ENCODE results near the gene PHACTR3. TPM values are rescaled to one million over a fixed set of nuclear protein-coding genes. Genes with fewer than 3 reads are reported as not detected.

PHACTR3 gene
- total and polyA plus RNA-seq, 2 experiments from 2014 or later = 0.45 to 0.61 TPM

DNA sequence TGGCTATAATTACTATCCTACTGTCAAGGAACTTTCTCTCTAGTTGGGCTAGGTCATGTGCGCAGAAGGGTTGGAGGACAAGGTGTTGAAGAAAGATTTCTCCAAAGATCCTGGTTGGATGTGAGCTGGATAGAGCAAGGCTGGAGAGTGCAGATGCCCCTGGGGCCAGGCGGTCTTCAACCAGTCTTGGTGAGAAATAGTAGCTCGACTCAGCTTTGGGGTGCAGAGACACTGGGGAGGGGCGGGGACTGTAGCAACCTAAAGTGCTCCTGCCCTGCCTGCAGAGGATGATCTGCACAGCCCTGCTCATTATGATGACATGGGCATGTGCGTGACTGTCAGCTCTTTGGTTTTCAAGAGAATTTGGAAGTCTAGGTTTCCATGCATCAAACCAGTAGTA is 35.9 kb downstream of the PHACTR3 start:
- no peaks in the 10 kb centered on the region for H3K4me1 Mint-ChIP-seq

More for the DNA sequence above, 35.9 kb downstream of the PHACTR3 start:
- no peaks in the 10 kb centered on the region for H3F3A ChIP-seq (replicated peaks; ENCODE audit: low read depth)
- H3K36me3 ChIP-seq (ENCODE audit: insufficient read depth) = no peaks in the 10 kb centered on the region
- DNase-seq (ENCODE audit: low spot score) (no peak), ATAC-seq (no peak)
- H4K20me1 ChIP-seq (replicated peaks; ENCODE audit: insufficient read depth) = no peaks in the 10 kb centered on the region
- no peak overlapping the region for H3K4me3 Mint-ChIP-seq
- H3K9me2 ChIP-seq (ENCODE audit: insufficient read depth) = no peaks in the 10 kb centered on the region
- no peak overlapping the region for H3K27ac ChIP-seq (ENCODE audit: low read depth)
- H3K4me2 ChIP-seq = no peak overlapping the region
- H3K27ac Mint-ChIP-seq = no peak overlapping the region
- no peak overlapping the region for H3K4me3 ChIP-seq
- TF ChIP-seq CREB1 (CRISPR knock-in tag; IDR thresholded peaks at IDR 0.05; ENCODE audit: low read depth) (no peak), POLR2AphosphoS5 (IDR thresholded peaks at IDR 0.05; ENCODE audit: low read depth) (no peak), EZH2phosphoT487 (IDR thresholded peaks at IDR 0.05; ENCODE audit: unreplicated experiment) (no peak), ZNF331 (CRISPR knock-in tag; IDR thresholded peaks at IDR 0.05; ENCODE audit: low read depth) (no peak), STAT1 (IDR thresholded peaks at IDR 0.05; ENCODE audit: unreplicated experiment) (no peak), JUNB (IDR thresholded peaks at IDR 0.05; ENCODE audit: unreplicated experiment) (no peak), ZNF114 (CRISPR knock-in tag; IDR thresholded peaks at IDR 0.05) (no peak), EZH2 (IDR thresholded peaks at IDR 0.05; ENCODE audit: low read depth, unreplicated experiment) (no peak), NANOG (IDR thresholded peaks at IDR 0.05; ENCODE audit: borderline replicate concordance) (no peak)
- TF ChIP-seq, protein P1, sequence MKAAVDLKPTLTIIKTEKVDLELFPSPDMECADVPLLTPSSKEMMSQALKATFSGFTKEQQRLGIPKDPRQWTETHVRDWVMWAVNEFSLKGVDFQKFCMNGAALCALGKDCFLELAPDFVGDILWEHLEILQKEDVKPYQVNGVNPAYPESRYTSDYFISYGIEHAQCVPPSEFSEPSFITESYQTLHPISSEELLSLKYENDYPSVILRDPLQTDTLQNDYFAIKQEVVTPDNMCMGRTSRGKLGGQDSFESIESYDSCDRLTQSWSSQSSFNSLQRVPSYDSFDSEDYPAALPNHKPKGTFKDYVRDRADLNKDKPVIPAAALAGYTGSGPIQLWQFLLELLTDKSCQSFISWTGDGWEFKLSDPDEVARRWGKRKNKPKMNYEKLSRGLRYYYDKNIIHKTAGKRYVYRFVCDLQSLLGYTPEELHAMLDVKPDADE (IDR thresholded peaks at IDR 0.05) = no peak
- TF ChIP-seq, protein P2, sequence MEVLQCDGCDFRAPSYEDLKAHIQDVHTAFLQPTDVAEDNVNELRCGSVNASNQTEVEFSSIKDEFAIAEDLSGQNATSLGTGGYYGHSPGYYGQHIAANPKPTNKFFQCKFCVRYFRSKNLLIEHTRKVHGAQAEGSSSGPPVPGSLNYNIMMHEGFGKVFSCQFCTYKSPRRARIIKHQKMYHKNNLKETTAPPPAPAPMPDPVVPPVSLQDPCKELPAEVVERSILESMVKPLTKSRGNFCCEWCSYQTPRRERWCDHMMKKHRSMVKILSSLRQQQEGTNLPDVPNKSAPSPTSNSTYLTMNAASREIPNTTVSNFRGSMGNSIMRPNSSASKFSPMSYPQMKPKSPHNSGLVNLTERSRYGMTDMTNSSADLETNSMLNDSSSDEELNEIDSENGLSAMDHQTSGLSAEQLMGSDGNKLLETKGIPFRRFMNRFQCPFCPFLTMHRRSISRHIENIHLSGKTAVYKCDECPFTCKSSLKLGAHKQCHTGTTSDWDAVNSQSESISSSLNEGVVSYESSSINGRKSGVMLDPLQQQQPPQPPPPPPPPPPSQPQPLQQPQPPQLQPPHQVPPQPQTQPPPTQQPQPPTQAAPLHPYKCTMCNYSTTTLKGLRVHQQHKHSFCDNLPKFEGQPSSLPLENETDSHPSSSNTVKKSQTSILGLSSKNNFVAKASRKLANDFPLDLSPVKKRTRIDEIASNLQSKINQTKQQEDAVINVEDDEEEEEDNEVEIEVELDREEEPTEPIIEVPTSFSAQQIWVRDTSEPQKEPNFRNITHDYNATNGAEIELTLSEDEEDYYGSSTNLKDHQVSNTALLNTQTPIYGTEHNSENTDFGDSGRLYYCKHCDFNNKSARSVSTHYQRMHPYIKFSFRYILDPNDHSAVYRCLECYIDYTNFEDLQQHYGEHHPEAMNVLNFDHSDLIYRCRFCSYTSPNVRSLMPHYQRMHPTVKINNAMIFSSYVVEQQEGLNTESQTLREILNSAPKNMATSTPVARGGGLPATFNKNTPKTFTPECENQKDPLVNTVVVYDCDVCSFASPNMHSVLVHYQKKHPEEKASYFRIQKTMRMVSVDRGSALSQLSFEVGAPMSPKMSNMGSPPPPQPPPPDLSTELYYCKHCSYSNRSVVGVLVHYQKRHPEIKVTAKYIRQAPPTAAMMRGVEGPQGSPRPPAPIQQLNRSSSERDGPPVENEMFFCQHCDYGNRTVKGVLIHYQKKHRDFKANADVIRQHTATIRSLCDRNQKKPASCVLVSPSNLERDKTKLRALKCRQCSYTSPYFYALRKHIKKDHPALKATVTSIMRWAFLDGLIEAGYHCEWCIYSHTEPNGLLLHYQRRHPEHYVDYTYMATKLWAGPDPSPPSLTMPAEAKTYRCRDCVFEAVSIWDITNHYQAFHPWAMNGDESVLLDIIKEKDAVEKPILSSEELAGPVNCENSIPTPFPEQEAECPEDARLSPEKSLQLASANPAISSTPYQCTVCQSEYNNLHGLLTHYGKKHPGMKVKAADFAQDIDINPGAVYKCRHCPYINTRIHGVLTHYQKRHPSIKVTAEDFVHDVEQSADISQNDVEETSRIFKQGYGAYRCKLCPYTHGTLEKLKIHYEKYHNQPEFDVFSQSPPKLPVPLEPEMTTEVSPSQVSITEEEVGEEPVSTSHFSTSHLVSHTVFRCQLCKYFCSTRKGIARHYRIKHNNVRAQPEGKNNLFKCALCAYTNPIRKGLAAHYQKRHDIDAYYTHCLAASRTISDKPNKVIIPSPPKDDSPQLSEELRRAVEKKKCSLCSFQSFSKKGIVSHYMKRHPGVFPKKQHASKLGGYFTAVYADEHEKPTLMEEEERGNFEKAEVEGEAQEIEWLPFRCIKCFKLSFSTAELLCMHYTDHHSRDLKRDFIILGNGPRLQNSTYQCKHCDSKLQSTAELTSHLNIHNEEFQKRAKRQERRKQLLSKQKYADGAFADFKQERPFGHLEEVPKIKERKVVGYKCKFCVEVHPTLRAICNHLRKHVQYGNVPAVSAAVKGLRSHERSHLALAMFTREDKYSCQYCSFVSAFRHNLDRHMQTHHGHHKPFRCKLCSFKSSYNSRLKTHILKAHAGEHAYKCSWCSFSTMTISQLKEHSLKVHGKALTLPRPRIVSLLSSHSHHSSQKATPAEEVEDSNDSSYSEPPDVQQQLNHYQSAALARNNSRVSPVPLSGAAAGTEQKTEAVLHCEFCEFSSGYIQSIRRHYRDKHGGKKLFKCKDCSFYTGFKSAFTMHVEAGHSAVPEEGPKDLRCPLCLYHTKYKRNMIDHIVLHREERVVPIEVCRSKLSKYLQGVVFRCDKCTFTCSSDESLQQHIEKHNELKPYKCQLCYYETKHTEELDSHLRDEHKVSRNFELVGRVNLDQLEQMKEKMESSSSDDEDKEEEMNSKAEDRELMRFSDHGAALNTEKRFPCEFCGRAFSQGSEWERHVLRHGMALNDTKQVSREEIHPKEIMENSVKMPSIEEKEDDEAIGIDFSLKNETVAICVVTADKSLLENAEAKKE (CRISPR knock-in tag; IDR thresholded peaks at IDR 0.05) = no peak
- TF ChIP-seq, protein P3, sequence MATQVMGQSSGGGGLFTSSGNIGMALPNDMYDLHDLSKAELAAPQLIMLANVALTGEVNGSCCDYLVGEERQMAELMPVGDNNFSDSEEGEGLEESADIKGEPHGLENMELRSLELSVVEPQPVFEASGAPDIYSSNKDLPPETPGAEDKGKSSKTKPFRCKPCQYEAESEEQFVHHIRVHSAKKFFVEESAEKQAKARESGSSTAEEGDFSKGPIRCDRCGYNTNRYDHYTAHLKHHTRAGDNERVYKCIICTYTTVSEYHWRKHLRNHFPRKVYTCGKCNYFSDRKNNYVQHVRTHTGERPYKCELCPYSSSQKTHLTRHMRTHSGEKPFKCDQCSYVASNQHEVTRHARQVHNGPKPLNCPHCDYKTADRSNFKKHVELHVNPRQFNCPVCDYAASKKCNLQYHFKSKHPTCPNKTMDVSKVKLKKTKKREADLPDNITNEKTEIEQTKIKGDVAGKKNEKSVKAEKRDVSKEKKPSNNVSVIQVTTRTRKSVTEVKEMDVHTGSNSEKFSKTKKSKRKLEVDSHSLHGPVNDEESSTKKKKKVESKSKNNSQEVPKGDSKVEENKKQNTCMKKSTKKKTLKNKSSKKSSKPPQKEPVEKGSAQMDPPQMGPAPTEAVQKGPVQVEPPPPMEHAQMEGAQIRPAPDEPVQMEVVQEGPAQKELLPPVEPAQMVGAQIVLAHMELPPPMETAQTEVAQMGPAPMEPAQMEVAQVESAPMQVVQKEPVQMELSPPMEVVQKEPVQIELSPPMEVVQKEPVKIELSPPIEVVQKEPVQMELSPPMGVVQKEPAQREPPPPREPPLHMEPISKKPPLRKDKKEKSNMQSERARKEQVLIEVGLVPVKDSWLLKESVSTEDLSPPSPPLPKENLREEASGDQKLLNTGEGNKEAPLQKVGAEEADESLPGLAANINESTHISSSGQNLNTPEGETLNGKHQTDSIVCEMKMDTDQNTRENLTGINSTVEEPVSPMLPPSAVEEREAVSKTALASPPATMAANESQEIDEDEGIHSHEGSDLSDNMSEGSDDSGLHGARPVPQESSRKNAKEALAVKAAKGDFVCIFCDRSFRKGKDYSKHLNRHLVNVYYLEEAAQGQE (IDR thresholded peaks at IDR 0.05; ENCODE audit: unreplicated experiment) = no peak
- TF ChIP-seq, protein P4, sequence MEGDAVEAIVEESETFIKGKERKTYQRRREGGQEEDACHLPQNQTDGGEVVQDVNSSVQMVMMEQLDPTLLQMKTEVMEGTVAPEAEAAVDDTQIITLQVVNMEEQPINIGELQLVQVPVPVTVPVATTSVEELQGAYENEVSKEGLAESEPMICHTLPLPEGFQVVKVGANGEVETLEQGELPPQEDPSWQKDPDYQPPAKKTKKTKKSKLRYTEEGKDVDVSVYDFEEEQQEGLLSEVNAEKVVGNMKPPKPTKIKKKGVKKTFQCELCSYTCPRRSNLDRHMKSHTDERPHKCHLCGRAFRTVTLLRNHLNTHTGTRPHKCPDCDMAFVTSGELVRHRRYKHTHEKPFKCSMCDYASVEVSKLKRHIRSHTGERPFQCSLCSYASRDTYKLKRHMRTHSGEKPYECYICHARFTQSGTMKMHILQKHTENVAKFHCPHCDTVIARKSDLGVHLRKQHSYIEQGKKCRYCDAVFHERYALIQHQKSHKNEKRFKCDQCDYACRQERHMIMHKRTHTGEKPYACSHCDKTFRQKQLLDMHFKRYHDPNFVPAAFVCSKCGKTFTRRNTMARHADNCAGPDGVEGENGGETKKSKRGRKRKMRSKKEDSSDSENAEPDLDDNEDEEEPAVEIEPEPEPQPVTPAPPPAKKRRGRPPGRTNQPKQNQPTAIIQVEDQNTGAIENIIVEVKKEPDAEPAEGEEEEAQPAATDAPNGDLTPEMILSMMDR (conservative IDR thresholded peaks at IDR 0.05; ENCODE audit: low read depth in 2 of 2) = no peak
- no peaks in the 10 kb centered on the region for H3K4me1 ChIP-seq (ENCODE audit: insufficient read depth)
- no peak overlapping the region for H2AFZ ChIP-seq
- peaks cover 8% of the 10 kb centered on the region; the same call in 1 of the 2 replicates for H3K27me3 ChIP-seq (ENCODE audit: insufficient read depth)
- H3K79me2 ChIP-seq (replicated peaks; ENCODE audit: insufficient read depth) = no peaks in the 10 kb centered on the region
- peaks cover 8% of the 10 kb centered on the region; the same call in 2 of the 3 replicates for H3K9me3 Mint-ChIP-seq
- H3K36me3 Mint-ChIP-seq (ENCODE audit: low read depth) = no peaks in the 10 kb centered on the region
- H3K27me3 Mint-ChIP-seq (ENCODE audit: insufficient read depth, low read depth, poor library complexity) = peaks cover 10% of the 10 kb centered on the region
